Kidney glomerular epithelial cell (primary cell): ENCODE results near the gene SLC4A1AP.

Source experiments
- DNase-seq: peaks from one replicate; lab custom pipeline; 2025; lab: John Stamatoyannopoulos, UW

Gene SLC4A1AP

DNA sequence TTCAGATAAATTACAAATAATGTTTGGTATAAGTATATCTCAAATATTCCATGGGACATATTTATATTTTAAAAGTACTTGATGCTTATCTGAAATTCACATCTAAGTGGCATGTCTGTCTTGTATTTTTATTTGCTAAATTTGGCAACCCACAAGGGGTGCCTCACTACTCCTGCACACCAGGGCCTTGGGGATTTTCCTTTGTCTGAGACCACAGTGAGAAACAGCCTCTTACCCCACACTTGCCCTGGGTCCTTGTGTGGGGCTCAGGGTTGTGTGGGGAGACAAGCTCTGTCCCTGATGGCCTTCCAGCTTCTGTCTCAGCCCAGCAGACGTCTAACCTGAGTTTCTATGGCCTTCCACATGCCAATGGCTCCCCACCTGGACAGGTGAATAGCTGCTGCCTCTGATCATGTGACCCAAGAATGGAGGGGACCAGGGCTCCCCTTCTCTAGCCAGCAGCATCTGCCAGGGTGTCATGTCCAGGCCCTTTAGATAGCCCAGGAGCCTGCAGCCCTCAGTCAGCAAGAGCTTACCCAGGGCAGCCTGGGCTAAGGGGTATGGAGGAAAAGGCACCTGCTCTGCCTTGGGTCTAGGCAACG, 58.3 kb downstream of the SLC4A1AP start:
- DNase-seq, result no peak

DNA sequence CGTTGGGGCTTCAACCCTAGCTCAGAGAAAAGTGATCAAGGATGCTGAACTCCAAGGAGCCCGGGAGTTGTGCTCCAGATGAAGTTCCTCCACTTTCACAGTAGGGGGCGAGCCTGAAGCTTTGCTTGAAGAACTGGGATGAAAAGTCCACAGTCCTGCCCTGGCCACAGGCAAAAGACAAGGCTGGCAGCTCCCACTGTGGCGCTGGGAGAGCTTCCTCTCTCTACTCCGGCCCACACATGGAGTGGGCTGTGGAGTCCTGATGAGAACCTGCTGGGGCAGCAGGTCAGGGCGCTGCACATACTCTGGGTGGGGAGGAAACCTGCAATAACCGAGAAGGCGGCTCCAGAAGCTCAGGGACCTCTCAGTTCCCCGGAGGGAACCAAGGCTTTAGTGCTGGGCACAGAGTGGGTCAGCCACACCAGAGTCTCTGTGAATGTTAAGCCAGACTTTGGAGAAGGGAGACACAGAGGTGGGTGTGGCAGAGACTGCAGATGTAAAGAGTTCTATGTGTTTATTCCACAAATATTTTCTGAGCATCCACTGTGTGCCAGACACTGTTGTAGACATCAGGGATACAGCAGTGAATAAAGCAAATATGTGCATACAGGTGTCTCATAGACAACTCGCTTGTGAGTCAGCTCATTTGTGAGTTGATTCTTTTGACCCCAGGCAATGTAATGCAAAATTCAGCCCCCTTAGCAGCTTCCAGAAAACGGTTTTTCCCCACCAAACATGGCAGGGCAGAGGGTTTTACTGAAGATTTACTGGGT, 59.9 kb downstream of the SLC4A1AP start:
- peak; percentile 81 for DNase-seq

DNA sequence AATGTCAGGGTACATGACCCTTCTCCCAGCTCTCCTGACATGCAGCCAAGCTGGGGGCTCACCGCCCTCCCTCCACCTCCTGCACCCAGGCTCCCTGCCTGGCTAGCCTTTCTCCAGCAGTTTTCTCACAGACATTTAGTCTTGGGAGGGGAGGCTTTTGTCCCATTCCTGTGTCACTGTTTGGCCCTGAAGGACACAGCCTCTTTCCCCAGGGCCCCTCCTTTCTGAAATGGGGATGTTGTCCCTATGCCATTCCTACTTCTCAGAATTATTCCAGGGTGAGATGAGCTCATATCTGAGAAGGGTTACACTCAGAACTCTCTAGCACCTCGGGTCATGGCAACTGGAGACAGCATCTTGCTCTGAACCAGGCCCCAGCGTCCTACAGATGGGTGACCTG, 60.5 kb downstream of the SLC4A1AP start:
- no peak for DNase-seq

- peak; percentile 52 for DNase-seq
These were observed 61.4 kb downstream of the SLC4A1AP start for GRCh38 chr2:27724905-27725701.

- no peak for DNase-seq
These were observed 63.6 kb downstream of the SLC4A1AP start for GRCh38 chr2:27727257-27727656.

DNA sequence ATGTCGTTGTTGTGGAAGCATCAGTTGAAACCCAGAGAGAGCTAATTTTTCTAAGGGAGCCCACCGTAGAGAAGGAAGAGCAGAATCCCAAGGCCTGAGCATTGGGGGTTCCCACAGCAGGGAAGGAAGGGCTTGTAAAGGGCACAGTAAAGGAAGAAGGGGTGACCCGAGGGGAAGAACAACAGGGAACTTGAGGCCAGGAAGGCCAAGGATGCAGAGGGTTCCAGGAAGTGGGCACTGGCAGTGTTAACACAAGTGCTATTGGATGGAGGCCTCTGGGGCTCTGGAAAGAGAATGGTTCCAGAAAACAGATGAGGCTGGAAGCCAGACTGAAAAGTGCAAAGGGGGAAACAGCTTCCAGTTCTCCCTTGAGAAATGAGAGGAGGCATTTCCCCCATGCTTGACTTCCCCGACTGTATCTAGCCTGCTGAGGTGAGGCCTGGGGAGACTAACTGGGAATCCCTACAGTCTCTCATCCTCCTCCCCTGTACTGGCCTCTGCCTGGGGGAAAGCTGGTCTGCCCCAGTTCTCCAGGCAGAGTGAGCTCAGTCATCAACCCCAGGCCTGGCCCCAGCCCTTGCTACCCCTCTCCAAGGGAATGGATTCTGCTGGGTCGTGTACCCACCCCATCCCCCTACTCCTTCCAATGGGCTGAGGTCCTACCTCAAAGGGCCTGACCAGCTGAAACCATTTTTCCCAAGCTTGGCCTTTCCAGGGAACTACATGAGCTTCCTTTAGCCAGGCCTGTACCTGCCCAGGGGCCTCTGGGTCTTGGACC, 64.6 kb downstream of the SLC4A1AP start:
- DNase-seq, result no peak

- peak; percentile 83 for DNase-seq
These were observed 65.5 kb downstream of the SLC4A1AP start for GRCh38 chr2:27729198-27729597.

- no peak for DNase-seq
These were observed 65.9 kb downstream of the SLC4A1AP start for GRCh38 chr2:27729614-27730013.

DNA sequence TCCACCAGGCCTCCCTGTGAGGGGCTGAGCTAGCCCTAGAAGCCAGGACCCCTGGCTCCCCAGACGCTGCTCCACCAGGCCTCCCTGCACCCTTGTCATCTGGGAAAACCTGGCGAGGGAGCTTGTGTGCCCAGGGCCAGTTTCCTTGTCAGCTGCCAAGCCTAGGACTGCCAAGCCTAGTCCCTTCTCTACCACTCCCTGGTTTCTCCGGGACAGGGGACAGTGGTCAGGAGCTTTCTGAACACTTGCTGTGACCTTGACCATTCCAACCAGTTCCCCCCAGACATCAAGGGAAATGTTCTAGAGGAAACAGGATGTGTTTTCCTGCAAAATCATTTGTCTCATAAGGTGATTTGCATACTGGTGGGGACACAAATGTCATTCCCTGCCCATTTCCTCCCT, 66.6 kb downstream of the SLC4A1AP start:
- DNase-seq, result no peak

DNA sequence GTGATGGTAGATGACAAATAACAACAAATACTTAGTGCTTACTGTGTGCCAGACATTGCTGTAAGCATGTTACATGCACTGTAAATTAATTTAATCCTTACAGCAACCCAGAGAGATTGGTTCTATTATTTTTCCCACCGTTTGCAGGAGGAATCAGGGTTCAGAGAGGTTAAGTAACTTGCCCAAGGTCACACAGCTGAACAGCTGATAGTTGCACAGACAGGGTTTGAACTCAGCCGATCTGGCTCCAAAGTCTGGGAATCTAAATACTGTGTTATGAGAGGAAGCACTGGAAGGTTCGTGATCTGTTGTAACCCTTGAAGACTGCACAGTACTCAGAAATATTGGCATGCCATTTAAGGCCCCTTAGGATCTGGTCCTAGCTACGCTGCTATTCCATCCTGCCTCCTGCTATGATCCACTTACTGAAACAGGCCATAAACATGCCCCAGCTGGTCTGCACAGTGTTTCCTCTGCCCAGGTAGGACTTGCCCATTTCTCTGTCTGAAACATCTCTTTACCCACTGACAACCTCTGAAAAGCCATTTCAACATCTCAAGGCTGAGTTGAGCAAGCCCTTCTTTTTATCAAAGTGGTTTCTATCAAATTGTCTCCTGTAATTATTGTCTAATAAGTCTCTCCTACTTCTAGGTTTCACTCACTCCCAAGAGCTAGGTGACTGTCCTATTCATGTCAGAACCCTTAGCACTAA, 67.4 kb downstream of the SLC4A1AP start:
- no peak for DNase-seq

- DNase-seq, result no peak
These were observed 70.6 kb downstream of the SLC4A1AP start for GRCh38 chr2:27734305-27734704.

- peak; percentile 59 for DNase-seq
These were observed 71.7 kb downstream of the SLC4A1AP start for GRCh38 chr2:27735263-27735904.

DNA sequence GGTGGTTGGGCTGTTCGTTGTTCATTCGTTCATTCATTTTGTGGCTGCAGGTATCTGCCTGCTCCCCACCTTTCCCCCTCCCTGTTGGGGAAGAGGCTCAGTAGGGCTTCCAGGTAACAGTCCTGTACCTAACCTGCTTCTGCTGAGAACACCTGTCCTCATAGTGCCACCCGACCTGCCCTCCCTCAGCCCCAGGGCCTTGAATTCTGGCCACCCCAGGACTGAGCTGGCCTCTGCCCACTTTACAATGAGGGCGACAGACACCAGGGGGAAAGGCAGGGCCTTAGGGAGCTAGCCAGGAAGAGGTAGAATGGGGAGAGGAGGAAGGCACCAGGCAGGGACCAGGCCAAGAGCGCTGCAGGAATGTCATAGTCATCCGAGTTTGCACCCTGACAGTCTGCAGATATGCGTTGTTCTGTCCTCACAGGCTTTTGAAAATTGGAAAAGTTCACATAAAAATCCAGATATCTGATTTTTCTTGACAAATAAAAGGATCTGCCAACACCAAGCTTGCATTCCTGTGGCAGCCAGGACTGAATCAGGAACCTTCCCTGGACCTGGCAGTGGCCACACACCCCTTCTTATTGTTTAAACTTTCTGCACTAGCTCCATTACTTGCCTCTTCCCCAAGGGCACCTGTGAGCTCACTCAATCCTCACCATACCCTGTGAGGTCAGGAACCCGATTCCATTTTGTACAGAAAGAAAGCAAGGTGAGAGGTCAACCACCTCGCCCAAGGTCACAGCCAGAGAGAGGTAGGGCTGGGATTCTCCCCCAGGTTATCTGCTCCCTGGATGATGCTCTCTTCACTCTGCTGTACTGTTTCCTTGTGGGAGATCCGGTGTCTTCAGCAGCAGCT, 72.6 kb downstream of the SLC4A1AP start:
- DNase-seq, result no peak

GRCh38 chr2:27736890-27737204, 73.2 kb downstream of the SLC4A1AP start:
- DNase-seq, result no peak

DNA sequence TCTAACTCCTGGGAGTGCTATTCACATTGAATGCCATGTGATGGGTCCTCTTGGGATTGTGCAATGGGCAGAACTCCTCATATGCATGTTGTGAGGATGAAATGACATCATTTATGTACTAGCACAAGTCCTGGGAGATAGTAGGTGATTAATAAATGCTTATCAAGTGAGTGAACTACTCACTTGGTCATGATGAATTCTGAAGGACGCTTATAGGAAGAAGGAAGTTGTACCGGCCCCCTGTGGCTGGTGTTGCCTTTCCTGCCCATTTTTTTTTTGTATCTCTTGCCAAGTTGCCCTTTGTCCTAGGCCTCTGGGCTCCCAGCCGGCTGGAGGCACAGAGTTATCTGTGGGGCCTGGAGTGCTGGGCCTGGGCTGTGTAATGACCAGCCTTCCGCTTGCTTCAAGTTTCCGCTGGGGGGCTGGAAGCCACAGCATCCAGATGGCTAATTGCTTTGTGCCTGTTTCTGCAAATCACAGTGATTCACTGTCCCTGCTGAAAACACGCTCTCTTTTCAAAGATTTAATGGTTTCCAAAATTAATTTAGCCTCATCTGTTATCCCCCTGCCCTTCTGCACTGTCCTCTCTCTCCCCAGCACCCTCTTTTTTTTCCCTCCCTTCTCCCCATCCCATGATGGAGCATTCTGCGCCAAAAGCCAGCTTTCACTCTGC, 74.1 kb downstream of the SLC4A1AP start:
- DNase-seq, result peak; percentile 38

DNA sequence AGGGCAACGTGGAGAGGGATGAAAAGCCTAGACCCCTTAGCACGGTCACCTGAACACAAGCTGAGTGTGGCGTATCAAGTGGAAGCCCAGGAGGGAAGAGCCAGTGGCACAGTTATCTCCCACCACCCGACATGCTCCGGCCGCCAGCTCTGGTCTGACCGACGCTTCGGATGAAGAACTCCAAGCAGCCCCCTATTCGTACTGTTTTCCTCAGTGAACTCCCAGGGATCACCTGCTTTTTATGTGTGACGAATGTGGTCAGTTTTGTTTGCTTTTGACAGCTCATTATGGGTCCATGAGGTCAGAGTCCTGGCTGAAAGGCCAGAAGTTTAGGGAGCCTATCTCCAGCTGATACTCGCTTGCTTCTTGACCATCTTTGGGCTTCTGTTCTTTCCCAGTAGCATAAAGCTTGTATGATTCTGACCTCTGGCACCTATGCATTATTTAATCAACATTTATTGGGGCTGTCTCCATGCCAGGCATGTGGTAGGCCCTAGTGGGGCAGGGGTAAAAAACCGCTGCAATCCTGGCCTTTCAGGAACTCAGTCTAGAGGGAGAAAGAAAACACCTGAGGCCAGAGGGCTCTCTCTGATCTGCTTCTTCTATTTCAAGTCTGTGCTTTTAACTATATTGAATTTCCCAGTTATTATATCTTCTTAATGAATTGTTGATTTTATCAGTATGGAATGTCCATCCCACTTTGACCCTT, 74.8 kb downstream of the SLC4A1AP start:
- no peak for DNase-seq

DNA sequence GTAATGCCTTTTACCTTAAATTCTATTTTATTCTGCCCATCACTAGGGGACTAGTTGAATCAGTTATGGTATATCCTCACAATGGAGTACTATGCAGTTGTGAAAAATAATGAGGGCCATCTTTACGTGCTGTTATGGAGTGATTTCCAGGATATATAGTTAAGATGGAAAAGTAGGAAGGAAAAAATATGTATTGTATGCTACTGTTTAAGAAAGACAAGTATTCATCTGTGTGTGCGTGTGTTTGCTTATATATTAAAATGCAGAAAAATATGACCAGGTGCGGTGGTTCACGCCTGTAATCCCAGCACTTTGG, 75.3 kb downstream of the SLC4A1AP start:
- DNase-seq, result no peak

DNA sequence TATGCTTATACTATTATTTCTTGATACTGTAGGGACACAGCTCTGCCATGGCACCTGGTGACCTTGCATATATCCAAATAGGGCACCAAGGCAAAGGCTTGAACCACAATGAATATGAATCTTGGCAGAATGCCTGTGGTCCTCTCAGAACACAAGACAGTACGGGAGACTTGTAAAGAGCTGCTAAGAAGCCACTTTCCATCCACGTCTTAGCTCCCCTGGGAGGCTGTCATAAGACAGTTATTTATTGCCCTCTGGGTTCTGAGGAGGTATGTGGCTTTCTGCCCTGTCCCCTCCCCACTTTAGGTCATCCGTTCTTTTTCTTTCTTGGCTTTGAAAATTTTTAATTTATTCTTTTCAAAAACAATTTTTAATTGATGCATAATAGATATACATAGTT, 78.0 kb downstream of the SLC4A1AP start:
- no peak for DNase-seq

DNA sequence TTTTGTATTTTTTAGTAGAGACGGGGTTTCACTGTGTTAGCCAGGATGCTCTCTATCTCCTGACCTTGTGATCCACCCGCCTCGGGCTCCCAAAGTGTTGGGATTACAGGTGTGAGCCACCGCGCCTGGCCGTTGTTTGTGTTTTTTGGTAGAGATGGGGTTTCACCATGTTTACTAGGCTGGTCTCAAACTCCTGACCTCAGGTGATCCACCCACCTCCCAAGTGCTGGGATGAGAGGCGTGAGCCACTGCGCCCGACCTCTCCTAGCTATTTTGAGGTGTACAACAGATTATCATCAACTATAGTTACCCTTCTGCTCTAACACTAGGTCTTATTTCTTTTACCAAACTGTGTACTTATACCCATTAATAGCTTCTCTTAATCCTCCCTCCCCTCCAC, 78.9 kb downstream of the SLC4A1AP start:
- no peak for DNase-seq
